Measurements from ENCODE around the gene INHA. TPM values are rescaled to one million over a fixed set of nuclear protein-coding genes. Genes with fewer than 3 reads are reported as not detected.
A peak's percentile ranks its signal among the peaks of the same experiment; 100 is the strongest.

INHA gene
- total RNA-seq, 1 experiment from 2014 or later = 0.31 TPM

DNA sequence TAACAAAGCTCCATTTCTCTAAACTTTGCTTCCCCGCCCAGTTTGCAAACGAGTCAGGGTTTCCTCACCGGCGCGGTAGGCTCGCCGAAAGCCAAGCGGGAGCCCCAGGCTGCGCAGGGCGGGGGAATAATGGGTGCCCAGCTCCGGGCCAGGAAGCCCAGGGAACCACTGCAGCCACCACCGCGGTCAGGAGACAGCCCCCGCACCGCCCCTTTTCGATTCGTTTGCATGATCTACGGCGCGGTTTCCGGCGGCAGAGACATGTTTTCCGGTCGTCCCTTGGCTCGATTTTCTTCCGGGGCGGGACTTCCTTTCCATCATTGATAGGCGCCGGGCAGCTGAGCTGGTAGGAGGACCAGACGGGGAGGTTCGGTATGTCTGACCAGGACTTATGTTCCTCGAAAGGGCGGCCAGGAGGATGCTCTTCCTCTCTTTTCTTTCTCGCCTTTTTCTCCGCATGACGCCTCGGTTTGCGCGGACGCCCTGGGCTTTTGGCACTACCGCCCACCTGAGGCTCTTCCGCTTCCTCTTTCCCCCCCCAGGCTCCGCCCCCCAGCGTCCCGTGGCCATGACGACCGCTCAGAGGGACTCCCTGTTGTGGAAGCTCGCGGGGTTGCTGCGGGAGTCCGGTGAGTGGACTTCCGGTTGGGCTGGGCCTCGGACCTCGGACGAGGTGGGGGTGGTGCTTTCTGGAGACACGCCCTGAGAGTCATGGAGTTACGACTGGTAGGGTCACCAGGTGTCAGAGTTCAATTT lies 25.6 kb downstream of the INHA start, which contains the start of gene STK11IP:
TSS of gene STK11IP (plus strand) at position 306 of the 756 bp plus-strand sequence. CDS start at position 569, 263 bp downstream.
- Histone ChIP-seq H3T11ph (ENCODE audit: low read length) (no peak within 1 kb of the TSS), H4K20me1 (ENCODE audit: control insufficient read depth, insufficient read depth, insufficient read length) (no peaks in the 10 kb centered on the region), H4K8ac (replicated peaks; ENCODE audit: insufficient read length, low read depth, low read length) (no peak within 1 kb of the TSS), H3K79me1 (ENCODE audit: insufficient read depth, low read depth, low read length, poor library complexity, severe bottlenecking) (no peaks in the 10 kb centered on the region), H3K18ac (ENCODE audit: insufficient read length, low read depth, low read length) (peak within 1 kb of the TSS; percentile 85), H2AFZ (ENCODE audit: low read length) (peak within 1 kb of the TSS; percentile 84), H3K4me2 (ENCODE audit: insufficient read depth, insufficient read length, low read length) (peak within 1 kb of the TSS; percentile 76), H3K27ac (ENCODE audit: insufficient read length, low read depth, low read length) (peak within 1 kb of the TSS; percentile 98), H3K27me3 (ENCODE audit: insufficient read depth, low read length) (no peaks in the 10 kb centered on the region), H3K9me3 (ENCODE audit: control insufficient read depth, low read depth, low read length) (no peaks in the 10 kb centered on the region), H2BK20ac (ENCODE audit: low read depth, low read length, poor library complexity, severe bottlenecking) (no peak within 1 kb of the TSS), H3K9ac (ENCODE audit: extremely low read depth, insufficient read length, low read length) (peak within 1 kb of the TSS; percentile 80), H4K5ac (ENCODE audit: insufficient read length, low read depth, low read length) (peak within 1 kb of the TSS; percentile 36), H3K4ac (ENCODE audit: low read depth, low read length) (no peak within 1 kb of the TSS; the same call in 1 of the 2 replicates), H3K23ac (ENCODE audit: insufficient read length, low read depth, low read length) (no peak within 1 kb of the TSS), H2BK15ac (ENCODE audit: low read depth, low read length) (no peak within 1 kb of the TSS), H2AK5ac (ENCODE audit: insufficient read length, low read length) (no peak within 1 kb of the TSS), H2BK12ac (ENCODE audit: insufficient read length, low read depth, low read length) (peak within 1 kb of the TSS; percentile 94), H4K91ac (ENCODE audit: insufficient read length, low read depth, low read length) (no peak within 1 kb of the TSS), H3K14ac (ENCODE audit: insufficient read depth, low read length) (peak within 1 kb of the TSS; percentile 83; the same call in 1 of the 2 replicates), H2BK120ac (ENCODE audit: low read depth, low read length, poor library complexity, severe bottlenecking) (peak within 1 kb of the TSS; percentile 70), H3K56ac (ENCODE audit: insufficient read length, low read depth, low read length) (no peak within 1 kb of the TSS), H2BK5ac (ENCODE audit: insufficient read length, low read length) (peak within 1 kb of the TSS; percentile 76), H3K79me2 (ENCODE audit: insufficient read depth, low read length) (no peaks in the 10 kb centered on the region), H3K4me1 (ENCODE audit: insufficient read depth, low read length) (peaks cover 3% of the 10 kb centered on the region; the same call in 1 of the 2 replicates), H3K23me2 (ENCODE audit: insufficient read length, low read depth, low read length, poor library complexity, severe bottlenecking) (peaks cover 6% of the 10 kb centered on the region)
- Mint-ChIP-seq H3K36me3 (ENCODE audit: insufficient read depth in 1 of 3, low read depth in 3 of 3) (peaks cover 2 to 15% (median 13%) of the 10 kb centered on the region in 3 experiments; a peak in 5 of 7 replicates), H3K27ac (peak within 1 kb of the TSS; percentile 96 to 99 (median 98)), H3K9me3 (no peaks in the 10 kb centered on the region), H3K4me1 (peaks cover 28% of the 10 kb centered on the region in 2 experiments), H3K4me3 (peak within 1 kb of the TSS; percentile 92 to 94), H3K27me3 (ENCODE audit: low read depth) (peaks cover 2% of the 10 kb centered on the region; the same call in 1 of the 2 replicates)
- DNase-seq = peak; percentile 98
- TF ChIP-seq, protein P1, sequence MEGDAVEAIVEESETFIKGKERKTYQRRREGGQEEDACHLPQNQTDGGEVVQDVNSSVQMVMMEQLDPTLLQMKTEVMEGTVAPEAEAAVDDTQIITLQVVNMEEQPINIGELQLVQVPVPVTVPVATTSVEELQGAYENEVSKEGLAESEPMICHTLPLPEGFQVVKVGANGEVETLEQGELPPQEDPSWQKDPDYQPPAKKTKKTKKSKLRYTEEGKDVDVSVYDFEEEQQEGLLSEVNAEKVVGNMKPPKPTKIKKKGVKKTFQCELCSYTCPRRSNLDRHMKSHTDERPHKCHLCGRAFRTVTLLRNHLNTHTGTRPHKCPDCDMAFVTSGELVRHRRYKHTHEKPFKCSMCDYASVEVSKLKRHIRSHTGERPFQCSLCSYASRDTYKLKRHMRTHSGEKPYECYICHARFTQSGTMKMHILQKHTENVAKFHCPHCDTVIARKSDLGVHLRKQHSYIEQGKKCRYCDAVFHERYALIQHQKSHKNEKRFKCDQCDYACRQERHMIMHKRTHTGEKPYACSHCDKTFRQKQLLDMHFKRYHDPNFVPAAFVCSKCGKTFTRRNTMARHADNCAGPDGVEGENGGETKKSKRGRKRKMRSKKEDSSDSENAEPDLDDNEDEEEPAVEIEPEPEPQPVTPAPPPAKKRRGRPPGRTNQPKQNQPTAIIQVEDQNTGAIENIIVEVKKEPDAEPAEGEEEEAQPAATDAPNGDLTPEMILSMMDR (conservative IDR thresholded peaks at IDR 0.05) = no peak
- no CpG with 5 or more reads among the region's 57 CpGs for WGBS (ENCODE audit: extremely low coverage, insufficient read length, low lambda C conversion rate)
